Measurements from ENCODE around the gene RTN4RL1. TPM values are rescaled to one million over a fixed set of nuclear protein-coding genes. Genes with fewer than 3 reads are reported as not detected.

The RTN4RL1 gene
- total RNA-seq, 1 experiment from 2014 or later: 0.22 TPM

- no peak overlapping the region for H4K91ac ChIP-seq (ENCODE audit: insufficient read length, low read depth, low read length)
- no peak overlapping the region for H2BK5ac ChIP-seq (ENCODE audit: insufficient read length, low read length)
- no peak overlapping the region for H3K56ac ChIP-seq (ENCODE audit: insufficient read length, low read depth, low read length)
- H2BK12ac ChIP-seq (ENCODE audit: insufficient read length, low read depth, low read length): no peak overlapping the region
- H3K4me1 Mint-ChIP-seq: peaks cover 14 to 21% of the 10 kb centered on the region in 2 experiments
- H3T11ph ChIP-seq (ENCODE audit: low read length): no peak overlapping the region
- no CpG with 5 or more reads among the region's 14 CpGs for WGBS (ENCODE audit: extremely low coverage, insufficient read length, low lambda C conversion rate)
- no peak overlapping the region for H3K9ac ChIP-seq (ENCODE audit: extremely low read depth, insufficient read length, low read length)
- H3K9me3 ChIP-seq (ENCODE audit: control insufficient read depth, low read depth, low read length): no peaks in the 10 kb centered on the region
- no peaks in the 10 kb centered on the region for H3K79me1 ChIP-seq (ENCODE audit: insufficient read depth, low read depth, low read length, poor library complexity, severe bottlenecking)
- no peak overlapping the region for H3K4me2 ChIP-seq (ENCODE audit: insufficient read depth, insufficient read length, low read length)
- no peaks in the 10 kb centered on the region for H3K79me2 ChIP-seq (ENCODE audit: insufficient read depth, low read length)
- DNase-seq: no peak
- no peak for TF ChIP-seq CTCF (conservative IDR thresholded peaks at IDR 0.05)
- H3K14ac ChIP-seq (ENCODE audit: insufficient read depth, low read length): no peak overlapping the region
- H4K8ac ChIP-seq (replicated peaks; ENCODE audit: insufficient read length, low read depth, low read length): no peak overlapping the region
- no peak overlapping the region for H3K4me3 Mint-ChIP-seq
- H4K5ac ChIP-seq (ENCODE audit: insufficient read length, low read depth, low read length): no peak overlapping the region
- H3K4ac ChIP-seq (ENCODE audit: low read depth, low read length): no peak overlapping the region
- peaks cover 2% of the 10 kb centered on the region for H4K20me1 ChIP-seq (ENCODE audit: control insufficient read depth, insufficient read depth, insufficient read length)
- H2AK5ac ChIP-seq (ENCODE audit: insufficient read length, low read length): no peak overlapping the region
- H3K27ac Mint-ChIP-seq: no peak overlapping the region; a peak in 1 of 7 replicates
- no peak overlapping the region for H3K23ac ChIP-seq (ENCODE audit: insufficient read length, low read depth, low read length)
- peaks cover 6% of the 10 kb centered on the region; the same call in 1 of the 2 replicates for H3K27me3 ChIP-seq (ENCODE audit: insufficient read depth, low read length)
- peaks cover 96% of the 10 kb centered on the region for H3K27me3 Mint-ChIP-seq (ENCODE audit: low read depth)
- H3K4me1 ChIP-seq (ENCODE audit: insufficient read depth, low read length): no peaks in the 10 kb centered on the region; the same call in 1 of the 2 replicates
- no peak overlapping the region for H2AFZ ChIP-seq (ENCODE audit: low read length)
- H3K18ac ChIP-seq (ENCODE audit: insufficient read length, low read depth, low read length): no peak overlapping the region
- H3K36me3 Mint-ChIP-seq (ENCODE audit: insufficient read depth in 1 of 3, low read depth in 3 of 3): no peaks in the 10 kb centered on the region
- H2BK15ac ChIP-seq (ENCODE audit: low read depth, low read length): no peak overlapping the region
- H3K9me3 Mint-ChIP-seq: no peaks in the 10 kb centered on the region; a peak in 2 of 5 replicates
- no peak overlapping the region for H2BK120ac ChIP-seq (ENCODE audit: low read depth, low read length, poor library complexity, severe bottlenecking)
- no peaks in the 10 kb centered on the region for H3K23me2 ChIP-seq (ENCODE audit: insufficient read length, low read depth, low read length, poor library complexity, severe bottlenecking)
- H3K27ac ChIP-seq (ENCODE audit: insufficient read length, low read depth, low read length): no peak overlapping the region
- no peak overlapping the region for H2BK20ac ChIP-seq (ENCODE audit: low read depth, low read length, poor library complexity, severe bottlenecking)
These were observed 9.8 kb downstream of the RTN4RL1 start for GRCh38 chr17:2015314-2015713.

Measured in H9 (cell line).